Ovary (tissue), 3 donors: Measurements from ENCODE around the gene SMIM11.
"Not testable (repeated sequence)": the region's sequence is repeated elsewhere in the genome, so short reads cannot be mapped to it uniquely, and the experiment has no call there.

ENCODE experiments used
- CTCF ChIP-seq, 3 donors: fragments of 450-650 bp in 2 of 3; fragments of 200-600 bp in 1 of 3; IDR thresholded peaks; one replicate each; pipeline versions ENCODE4 v1.5.1 to v1.8.0; 2016 to 2022; ENCODE audit warnings: antibody characterized with exemption in 3 of 3, mild to moderate bottlenecking in 1 of 3
- EP300 ChIP-seq: sonication (generic); formaldehyde crosslinking; IDR thresholded peaks from one replicate; pipeline ENCODE4 v1.6.1; 2017; ENCODE audit warnings: antibody characterized with exemption
- POLR2A ChIP-seq: fragments of 450-650 bp; IDR thresholded peaks from one replicate; pipeline ENCODE4 v1.6.1; 2017; ENCODE audit warnings: antibody characterized with exemption, mild to moderate bottlenecking, moderate library complexity
- donor health status: DM: no; HTN: no; CAD: no.

- not testable (repeated sequence) for TF ChIP-seq POLR2A; CTCF (IDR thresholded peaks at IDR 0.05); EP300
Measured at GRCh38 chr21:34405686-34406085, 30.4 kb downstream of the SMIM11 start.
